ENCODE data around the gene LARP6.
"Not testable (repeated sequence)": the region's sequence is repeated elsewhere in the genome, so short reads cannot be mapped to it uniquely, and the experiment has no call there.

Gene LARP6

DNA sequence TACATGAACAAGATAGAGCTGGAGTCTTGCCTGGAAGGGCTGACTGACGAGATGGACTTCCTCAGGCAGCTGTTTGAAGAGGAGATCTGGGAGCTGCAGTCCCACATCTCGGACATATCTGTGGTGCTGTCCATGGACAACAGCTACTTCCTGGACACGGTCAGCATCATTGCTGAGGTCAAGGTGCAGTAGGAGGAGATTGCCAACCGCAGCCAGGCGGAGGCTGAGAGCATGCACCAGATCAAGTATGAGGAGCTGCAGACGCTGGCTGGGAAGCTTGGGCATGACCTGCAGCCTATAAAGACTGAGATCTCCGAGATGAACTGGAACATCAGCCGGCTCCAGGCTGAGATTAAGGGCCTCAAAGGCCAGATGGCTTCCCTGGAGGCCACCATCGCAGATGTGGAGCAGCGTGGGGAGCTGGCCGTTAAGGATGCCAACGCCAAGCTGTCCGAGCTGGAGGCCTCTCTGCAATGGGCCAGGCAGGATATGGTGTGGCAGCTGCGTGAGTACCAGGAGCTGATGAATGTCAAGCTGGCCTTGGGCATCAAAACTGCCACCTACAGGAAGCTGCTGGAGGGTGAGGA, 5.5 kb upstream of the LARP6 start:
- in situ Hi-C loops (cut with MboI; ENCODE audit: low sequenced_read_pairs) = no loop called here

DNA sequence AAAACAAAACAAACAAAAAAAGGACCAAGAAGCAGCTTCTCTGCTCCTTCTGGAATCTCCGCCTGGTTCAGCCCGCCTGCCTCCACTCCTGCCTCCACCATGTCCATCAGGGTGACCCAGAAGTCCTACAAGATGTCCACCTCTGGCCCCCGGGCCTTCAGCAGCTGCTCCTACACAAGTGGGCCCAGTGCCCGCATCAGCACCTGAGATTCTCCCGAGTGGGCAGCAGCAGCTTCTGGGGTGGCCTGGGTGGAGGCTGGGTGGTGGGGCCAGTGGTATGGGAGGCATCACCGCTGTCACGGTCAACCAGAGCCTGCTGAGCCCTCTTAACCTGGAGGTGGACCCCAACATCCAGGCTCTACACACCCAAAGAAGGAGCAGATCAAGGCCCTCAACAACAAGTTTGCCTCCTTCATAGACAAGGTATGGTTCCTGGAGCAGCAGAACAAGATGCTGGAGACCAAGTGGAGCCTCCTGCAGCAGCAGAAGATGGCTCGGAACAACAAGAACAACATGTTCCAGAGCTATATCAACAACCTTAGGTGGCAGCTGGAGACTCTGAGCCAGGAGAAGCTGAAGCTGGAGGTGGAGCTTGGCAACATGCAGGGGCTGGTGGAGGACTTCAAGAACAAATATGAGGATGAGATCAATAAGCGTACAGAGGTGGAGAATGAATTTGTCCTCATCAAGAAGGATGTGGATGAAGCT, 4.8 kb upstream of the LARP6 start:
- in situ Hi-C loops (cut with MboI; ENCODE audit: low sequenced_read_pairs) = not testable (repeated sequence)

DNA sequence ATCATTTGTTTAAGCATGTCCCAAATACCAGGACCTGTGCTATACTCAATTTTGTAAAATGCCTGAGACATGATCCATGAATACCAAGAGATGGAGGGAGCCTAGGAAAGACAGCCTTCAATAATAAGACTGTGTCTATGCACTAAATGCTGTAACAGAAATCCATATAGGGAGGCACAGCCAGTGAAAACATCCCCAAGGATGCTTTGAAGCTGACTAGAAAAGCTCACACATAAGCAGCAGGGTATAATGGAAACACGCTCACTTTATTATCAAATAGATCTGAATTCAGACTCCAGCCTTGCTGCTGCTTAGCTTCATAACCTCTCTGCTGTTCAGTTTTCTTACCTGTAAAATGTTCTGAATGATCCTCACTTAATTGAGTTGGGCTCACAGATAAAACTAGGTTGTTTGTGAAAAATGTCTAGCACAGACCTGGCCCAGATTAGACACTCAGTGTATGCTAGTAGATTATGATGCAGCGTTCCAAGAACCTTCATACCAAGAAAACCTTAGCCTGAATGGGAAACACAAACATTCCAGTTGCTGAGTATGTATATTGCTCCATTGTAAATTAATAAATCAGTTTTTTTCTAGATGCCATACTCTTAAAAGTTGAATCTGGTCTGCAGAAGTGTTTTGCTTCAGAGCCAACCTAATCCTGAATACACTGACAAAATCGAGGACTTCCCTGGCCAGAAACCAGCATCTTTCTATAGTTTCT, 3.8 kb upstream of the LARP6 start:
- in situ Hi-C loops (cut with MboI; ENCODE audit: low sequenced_read_pairs) = no loop called here

DNA sequence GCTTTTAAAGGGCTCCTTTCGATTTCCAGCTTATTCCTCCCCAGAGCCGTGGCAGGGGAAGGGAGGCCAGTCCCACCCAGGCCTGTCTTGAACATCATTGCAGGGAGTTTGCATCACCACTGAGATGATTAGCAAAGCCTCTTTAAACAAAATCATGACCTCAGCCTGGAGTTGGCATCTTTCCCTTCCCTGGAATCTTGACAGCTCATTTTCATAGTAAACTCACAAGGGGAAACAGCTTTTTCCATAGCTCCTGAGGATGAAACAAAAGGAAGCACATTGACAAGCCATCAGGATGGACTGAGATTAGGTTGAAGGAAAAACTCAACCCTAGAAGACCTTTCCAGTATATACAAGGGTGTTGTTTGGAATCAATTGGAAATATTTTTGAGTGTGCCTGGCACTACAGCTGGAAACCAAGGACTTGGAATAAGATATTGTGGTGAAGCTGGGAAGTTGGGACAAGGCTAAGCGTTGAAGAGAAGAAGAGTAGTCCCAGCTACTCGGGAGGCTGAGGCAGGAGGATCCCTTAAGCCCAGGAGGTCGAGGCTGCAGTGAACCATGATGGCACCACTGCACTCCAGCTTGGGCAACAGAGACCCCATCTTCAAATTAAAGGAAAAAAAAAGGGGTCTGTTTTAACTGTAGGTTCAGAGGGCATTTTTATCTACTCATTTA, 3.1 kb upstream of the LARP6 start:
- in situ Hi-C loops (cut with MboI; ENCODE audit: low sequenced_read_pairs) = no loop called here

DNA sequence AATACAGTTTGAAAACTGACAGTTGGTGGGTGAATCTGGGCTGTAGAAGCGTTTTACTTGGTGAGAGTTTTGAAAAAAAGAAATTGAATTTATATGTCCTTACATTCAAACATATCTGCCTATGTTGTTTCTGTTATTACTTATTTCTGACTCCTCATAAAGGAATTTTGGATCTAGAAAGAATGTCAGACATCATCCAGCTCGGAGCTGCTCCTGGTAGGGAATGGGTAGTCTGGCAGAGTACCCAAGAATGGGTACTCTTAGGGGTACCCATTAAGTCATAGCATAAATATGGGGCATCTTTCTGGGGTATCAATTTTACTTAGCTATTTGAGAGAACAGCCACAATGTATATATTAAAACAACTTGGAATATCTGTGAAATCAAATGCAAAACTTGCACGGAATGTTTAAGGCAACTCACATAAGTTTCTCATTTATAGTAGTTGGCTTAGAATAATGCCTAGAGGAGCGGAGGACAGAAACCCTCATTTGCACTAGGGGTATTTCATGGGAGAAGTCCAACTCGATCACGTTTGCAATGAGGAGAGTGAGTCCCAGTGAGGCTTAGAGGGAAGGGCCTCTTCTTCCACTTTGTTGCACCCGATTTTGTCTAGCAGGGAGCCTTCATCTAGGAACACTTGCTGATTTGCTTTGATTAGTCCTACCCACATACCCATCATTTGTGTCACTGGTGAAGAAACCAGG, 2.4 kb upstream of the LARP6 start:
- in situ Hi-C loops (cut with MboI; ENCODE audit: low sequenced_read_pairs) = no loop called here

DNA sequence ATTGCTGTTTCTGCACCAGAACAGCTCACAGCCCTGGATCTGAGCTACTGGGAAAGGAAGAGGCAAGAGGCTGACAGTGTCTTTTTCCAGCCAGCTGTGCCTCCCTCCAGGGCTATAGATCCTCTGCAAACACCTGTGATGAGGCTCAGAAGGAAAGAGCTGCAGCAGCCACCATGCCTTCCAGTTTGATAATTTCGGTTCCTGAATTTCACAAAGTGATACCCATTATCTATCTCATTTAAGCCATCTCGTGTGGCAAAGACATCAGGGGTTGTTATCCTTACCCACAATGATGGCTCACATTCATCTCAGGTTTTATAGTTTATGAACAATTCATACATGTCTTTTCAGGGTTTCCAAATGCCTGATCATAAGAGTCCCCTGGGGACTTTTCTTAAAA, 1.8 kb upstream of the LARP6 start:
- in situ Hi-C loops (cut with MboI; ENCODE audit: low sequenced_read_pairs) = no loop called here

DNA sequence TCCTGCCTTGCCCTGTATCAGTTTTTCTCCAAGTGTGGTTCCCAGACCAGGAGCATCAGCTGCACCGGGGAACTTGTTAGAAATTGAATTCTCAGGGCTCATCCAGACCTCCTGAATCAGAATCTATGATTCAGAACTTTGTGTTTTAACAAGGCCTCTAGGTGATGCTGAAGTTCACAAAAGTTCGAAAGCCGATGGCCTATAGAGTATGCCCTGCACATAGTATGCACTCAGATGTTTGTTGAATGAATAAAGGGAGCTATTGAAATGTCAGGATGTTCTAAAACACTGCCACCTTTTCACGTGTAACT, 664 bp upstream of the LARP6 start:
- in situ Hi-C loops (cut with MboI; ENCODE audit: low sequenced_read_pairs) = no loop called here

DNA sequence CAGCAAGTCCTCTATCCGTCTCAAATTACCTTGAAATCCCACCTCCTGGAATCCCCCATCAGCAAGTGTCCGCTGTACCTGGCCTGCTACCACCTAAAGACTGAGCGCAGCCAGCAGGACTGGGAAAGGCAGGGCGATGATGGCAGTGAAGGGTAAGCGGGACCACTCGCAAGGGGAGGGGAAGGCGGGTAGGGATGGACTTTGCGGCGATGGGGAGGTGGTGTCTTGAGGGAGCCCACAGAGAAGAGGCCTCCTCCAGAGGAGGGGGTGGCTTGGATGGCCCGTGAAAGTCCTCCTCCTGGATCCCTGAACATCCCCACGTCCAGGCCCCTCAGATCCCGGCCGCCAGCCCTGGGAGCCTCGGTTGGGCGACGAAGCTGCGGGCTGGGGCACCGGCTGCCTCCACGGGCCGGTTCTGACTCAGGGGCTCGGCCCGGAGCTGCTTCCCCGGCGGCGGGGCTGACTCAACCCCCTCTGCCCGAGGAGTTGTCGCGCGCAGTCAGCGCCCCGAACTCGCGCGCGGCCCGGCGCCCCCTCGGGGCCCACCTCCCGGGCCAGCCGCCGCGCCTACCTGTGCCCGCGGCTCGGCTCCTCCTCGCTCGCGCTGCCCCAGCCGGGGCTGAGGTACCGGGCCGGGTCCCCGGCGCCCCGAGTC, 512 bp downstream of the LARP6 start:
- in situ Hi-C loops (cut with MboI; ENCODE audit: low sequenced_read_pairs) = no loop called here

DNA sequence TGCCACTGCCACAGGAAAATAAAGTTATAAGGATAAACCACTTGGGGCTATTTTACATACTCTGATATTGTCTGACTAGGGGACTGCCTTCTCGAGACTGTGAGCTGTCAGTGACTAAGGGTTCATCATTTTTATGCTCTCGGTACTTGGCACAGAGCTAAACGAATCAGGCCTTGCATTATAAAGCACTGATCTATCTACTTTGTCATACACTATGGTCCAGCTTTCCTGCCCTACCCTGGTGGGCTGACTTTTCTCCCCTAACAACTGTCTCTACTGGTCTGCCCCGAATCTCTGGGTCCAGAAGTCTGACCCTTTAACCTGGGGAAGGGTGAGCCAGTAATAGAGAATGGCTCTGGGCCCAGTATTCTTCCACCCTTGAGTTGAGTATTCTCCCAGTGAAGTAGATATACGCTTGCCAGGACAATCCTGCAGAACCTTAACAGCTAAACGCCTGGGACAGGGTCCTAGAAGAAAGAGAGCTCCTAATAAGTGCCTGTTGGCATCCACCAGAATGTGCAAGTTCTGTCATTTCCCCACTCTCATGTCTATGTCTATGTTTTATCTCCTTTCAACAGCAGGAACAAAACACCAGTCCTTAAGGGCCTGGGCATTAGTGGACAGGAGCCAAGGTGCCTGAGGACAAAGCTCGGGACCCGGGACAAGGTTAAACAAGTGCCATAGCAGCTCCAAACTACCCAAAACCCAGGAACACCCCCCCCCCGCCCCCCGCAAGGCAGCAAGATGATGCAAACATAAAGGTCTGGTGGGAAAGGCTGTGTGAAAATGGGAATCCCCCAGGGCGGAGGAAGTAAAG, 1.2 kb downstream of the LARP6 start:
- in situ Hi-C loops (cut with MboI; ENCODE audit: low sequenced_read_pairs) = no loop called here

DNA sequence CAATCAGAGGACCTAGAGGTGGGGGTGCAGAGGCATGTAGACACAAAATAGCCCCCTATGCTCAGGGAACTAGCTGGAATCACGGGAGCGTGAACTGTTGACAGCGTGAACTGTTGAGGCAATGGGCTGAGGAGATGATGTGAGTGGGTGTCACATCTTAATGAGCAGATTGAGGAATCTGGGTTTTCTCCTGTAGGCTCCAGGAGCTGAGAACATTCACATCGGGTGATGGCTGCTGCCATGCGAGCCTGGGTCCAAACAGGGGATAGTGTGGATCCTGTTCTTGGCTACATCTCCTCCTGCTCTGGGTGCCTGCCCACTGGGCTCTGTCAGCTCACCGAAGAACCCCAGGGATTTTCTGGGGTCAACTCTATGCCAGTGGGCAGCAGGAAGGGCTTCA, 2.1 kb downstream of the LARP6 start:
- in situ Hi-C loops (cut with MboI; ENCODE audit: low sequenced_read_pairs) = no loop called here

DNA sequence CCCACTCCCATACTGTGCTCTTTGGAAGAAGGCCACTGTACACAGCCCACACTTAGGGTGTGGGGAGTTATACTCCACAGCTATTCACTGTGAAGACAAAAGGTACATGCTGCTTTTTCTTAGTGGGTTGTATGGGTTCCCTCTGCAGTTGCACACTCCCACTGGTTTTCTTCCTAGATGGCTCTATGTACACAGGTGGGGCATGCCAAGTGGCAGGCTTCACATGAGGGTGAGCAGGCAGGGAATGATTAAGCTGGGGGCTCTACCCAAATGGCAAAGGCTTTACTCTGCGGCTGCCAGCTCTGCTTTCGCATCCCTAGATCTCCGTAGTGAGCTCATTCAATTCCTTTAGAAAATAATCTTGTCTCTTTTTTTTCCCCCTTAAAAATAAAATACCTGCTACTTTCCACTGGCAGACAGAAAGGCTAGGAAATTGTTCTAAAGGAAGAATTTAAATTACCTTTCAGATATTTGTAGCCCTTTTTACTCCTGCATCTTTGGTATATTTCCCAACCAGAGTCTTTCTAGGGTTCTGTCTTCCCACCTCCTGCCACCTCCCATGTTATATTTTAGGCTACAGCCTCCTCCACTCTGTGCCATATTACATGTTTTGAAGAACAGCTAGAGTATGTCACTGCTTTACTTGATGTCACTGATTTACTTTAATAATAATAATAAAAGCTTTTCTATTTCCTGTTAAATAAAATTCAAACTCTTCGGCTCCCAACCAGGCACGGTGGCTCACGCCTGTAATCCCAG, 8.2 kb downstream of the LARP6 start:
- in situ Hi-C loops (cut with MboI; ENCODE audit: low sequenced_read_pairs) = no loop called here

DNA sequence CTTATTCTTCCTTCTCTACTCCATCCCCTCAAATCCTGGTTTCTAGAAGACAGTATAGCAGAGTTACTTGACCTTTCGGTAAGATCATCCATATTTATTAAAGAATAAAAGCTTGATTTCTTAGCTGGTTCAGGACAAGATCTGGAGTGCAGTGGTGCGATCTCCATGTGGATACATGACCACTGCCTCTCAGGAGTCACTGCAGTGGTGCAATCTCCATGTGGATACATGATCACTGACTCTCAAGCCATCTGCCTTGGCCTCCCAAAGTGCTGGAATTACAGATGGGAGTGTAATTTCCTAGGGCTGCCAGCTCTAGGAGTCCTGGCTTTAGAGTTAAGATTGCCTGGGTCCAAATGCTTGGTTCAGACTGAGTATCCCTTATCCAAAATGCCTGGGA, 16.5 kb downstream of the LARP6 start:
- in situ Hi-C loops (cut with MboI; ENCODE audit: low sequenced_read_pairs) = no loop called here

DNA sequence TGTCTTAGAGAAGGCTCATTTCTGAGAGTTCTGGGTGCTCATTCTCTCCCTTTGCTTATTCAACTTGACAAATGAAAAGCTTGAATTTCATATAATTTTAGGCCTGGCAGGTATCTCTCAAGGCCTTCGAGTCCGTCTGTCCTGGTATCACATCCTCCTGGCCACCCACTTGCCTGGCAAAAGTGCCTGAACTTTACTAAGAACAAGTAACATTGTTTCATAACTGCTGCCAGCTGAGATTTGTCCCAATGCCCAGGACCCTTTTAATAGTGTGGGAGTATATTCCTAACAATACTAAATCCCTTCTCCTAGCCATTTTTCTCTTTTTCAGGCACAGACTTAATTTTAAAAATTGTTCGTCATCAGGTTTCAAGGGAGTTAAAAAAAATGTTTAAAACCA, 18.1 kb downstream of the LARP6 start:
- in situ Hi-C loops (cut with MboI; ENCODE audit: low sequenced_read_pairs) = no loop called here

DNA sequence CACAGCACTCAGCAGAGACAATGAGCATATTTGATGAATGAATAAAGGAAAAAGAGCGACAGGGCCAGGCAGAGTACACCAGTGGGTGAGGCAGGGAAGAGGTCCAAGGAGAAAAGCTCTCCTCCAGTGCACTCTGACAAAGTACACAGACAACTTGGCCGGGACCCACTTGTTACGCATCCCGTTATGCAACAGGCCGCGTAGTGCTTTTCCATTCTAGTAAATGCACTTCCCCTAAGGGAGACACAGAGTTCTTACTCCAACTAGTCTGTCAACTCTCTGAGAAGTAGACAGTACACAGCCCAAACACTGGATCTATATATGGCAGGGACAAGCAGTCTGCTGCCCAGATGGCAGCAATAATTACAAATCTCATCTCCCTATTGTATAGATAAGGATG, 18.5 kb downstream of the LARP6 start:
- in situ Hi-C loops (cut with MboI; ENCODE audit: low sequenced_read_pairs) = no loop called here

DNA sequence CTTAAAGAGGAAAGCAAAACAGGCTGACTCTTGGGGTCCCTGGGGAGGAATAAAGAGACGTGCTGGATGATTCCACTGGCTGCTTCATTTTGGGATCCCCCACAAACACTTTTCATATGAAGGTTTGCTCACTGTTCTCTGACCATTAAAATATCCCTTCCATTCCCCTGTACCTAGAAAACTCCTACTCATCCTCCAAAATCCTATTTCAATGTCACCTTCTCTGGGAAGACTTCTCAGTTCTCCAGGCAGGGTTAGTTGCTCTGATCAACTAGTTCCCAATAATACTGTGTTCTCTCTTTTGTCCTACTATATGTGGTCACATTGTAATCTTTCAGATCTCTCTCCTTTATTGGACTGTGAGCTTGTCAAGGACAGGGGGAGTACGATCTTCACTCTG, 19.0 kb downstream of the LARP6 start:
- in situ Hi-C loops (cut with MboI; ENCODE audit: low sequenced_read_pairs) = no loop called here

DNA sequence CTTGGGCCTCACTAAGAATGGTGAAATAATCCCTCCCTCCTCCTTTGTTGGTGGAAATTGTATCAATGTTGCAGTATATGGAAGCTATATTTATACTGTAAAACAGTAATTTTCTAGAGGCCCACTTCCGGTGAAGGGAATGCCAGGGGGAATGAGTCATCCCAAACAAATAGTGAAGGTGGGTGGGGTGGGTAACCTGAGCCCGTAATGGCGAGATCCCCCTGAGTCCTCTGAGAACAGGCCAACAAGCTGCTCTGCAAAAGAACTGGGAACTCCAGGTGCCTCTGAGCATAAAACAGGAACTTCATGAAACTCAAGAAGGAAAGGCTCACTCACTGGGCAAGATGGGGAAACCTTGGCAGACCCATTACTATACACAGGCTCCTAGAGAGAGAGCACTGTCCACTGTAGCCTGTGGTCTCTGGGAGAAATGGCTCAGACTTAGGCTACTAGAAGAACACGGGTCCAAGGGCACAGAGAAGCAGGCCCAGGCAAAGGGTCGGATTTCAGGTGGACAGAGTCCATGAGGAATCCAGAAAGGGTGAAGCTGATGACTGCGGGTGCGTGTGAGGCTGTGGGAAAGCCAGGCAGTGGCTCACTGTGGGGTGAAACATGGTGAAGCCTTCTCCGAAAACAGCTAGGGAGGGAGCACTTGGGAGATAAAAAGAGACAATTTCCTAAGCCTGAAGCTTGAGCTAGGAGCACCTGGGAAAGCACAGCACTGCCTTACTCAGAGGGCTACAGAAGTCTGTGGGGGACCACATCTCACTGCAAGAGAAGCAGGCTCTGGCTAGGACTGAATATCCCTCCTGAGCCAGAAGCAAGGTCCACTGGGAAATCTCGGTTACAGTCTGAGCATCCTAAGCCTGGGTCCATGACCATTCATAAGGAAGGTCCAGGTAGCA, 19.8 kb downstream of the LARP6 start:
- in situ Hi-C loops (cut with MboI; ENCODE audit: low sequenced_read_pairs) = no loop called here

DNA sequence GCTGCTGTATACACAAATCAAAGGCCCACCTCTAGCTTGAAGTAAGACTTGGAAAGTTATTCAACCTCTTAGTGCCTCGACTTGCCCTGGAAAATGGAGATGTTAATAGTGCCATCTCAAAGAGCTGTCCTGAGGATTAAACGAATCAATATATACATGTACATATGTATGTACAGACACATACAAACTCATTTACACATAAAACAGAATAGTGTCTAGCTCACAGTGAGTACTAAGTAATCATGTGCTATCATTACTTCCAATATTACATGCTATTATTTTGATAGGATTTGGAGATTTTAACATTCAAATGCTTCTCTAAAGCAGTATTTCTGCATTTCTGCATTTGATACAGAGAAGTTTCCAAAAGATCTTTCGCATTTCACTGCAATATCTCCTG, 20.5 kb downstream of the LARP6 start:
- in situ Hi-C loops (cut with MboI; ENCODE audit: low sequenced_read_pairs) = no loop called here

DNA sequence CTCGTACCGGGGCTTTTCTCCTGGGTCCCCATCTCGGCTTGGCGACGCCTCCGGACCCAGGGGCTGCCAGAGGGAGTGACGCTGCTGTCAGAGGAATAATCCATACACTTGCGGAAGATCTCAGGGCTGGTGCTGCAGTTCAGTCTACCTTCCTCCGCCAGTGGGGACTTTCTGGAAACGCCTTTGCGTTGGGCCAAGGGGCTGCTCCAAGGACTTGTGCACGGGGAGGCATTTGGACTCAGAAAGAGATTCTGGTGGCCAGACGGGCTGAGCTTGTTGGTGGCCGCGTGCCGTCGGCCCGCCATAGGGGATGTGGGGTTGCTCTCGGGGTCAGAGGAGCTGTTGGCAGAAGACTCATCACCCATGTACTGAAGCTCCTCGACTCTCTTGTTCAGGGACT, 21.8 kb downstream of the LARP6 start:
- in situ Hi-C loops (cut with MboI; ENCODE audit: low sequenced_read_pairs) = no loop called here

Data from HL-60/S4 (cell line).